ENCODE measurements around the gene APOM. TPM values are rescaled to one million over a fixed set of nuclear protein-coding genes. Genes with fewer than 3 reads are reported as not detected.
A peak's percentile ranks its signal among the peaks of the same experiment; 100 is the strongest.

Gene APOM
- total RNA-seq, 2 experiments from 2014 or later: 1.9 to 3.7 TPM

DNA sequence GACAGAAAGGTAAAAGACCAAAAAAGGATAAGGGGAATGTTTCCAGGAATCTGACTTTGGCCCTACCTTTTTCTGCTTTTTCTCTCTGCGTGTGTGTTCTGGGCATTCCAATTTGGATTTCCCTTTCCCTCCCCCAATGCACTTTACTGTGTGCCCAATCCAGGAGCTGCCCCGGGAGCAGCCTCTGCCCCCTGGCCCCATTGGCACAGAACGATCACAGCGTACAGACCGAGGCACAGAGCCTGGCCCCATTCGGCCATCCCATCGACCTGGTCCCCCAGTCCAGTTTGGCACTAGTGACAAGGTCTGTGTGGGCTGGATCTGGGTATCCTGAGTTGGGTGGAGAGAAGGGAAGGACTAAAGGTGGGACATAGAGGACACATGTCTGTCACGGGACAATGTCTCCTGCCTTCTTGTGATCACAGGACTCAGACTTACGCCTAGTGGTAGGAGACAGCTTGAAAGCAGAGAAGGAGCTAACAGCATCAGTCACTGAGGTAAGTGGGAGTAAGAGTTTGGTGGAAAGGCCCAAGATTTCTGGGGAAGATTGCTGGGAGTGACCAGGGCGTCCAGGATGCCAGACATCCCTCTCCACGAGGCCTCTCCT lies 20.6 kb upstream of the APOM start:
- no peaks in the 10 kb centered on the region for H3K9me3 Mint-ChIP-seq (ENCODE audit: low read depth)
- no peaks in the 10 kb centered on the region for H3K27me3 Mint-ChIP-seq
- no peak for ATAC-seq
- peak overlapping the region; percentile 39 for H3K27ac Mint-ChIP-seq
- CTCF ChIA-PET: interaction anchor here (1.0 to 1.7 kb wide), 3 partner anchors 15 to 36 kb away, joined by 3 read pairs; no protein-coding TSS in a partner anchor
- no peak for DNase-seq
- no peak overlapping the region for H3K4me3 Mint-ChIP-seq
- H3K4me1 Mint-ChIP-seq: peaks cover 6% of the 10 kb centered on the region
- H3K36me3 Mint-ChIP-seq: peaks cover 61% of the 10 kb centered on the region

DNA sequence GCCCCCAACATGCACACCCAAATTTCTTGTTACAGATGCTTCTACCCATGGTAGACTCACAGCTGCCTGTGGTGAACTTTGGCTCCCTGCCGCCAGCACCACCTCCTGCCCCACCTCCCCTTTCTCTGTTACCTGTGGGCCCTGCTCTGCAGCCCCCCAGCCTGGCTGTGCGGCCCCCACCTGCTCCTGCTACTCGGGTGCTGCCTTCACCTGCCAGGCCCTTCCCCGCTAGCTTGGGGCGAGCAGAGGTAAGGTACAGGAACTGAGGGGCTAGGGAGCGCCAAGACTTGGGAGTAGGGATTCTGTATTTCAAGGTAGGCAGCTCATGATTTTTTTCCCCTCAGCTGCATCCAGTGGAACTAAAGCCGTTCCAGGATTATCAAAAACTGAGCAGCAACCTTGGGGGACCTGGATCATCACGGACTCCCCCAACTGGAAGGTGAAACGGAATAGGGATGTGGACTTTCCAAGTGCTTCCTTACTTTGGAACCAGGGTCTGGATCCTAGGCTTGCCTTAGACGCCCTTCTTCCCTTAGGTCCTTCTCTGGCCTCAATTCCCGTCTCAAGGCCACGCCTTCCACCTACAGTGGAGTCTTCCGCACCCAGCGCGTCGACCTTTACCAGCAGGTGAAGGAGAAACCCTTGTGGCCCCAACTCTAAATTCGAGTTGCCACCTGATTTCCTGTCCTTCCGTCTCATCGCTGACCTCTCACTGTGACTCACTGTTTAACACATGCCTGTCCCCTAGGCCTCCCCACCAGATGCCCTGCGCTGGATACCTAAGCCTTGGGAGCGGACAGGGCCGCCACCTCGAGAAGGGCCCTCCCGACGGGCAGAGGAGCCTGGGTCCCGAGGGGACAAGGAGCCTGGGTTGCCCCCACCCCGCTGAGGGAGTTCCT lies 18.7 kb upstream of the APOM start:
- DNase-seq: no peak
- peaks cover 49% of the 10 kb centered on the region for H3K36me3 Mint-ChIP-seq
- no peak overlapping the region for H3K4me3 Mint-ChIP-seq
- no peaks in the 10 kb centered on the region for H3K27me3 Mint-ChIP-seq
- H3K27ac Mint-ChIP-seq: no peak overlapping the region
- H3K4me1 Mint-ChIP-seq: peaks cover 6% of the 10 kb centered on the region
- no peaks in the 10 kb centered on the region for H3K9me3 Mint-ChIP-seq (ENCODE audit: low read depth)
- CTCF ChIA-PET: interaction anchor here (1.3 kb wide), 1 partner anchor 10 kb away, joined by 3 read pairs; no protein-coding TSS in a partner anchor
- no peak for ATAC-seq

GRCh38 chr6:31639043-31639442 lies 16.7 kb upstream of the APOM start:
- peaks cover 41% of the 10 kb centered on the region for H3K36me3 Mint-ChIP-seq
- CTCF ChIA-PET: interaction anchor here (1.1 to 1.4 kb wide), 2 partner anchors 12 to 41 kb away, joined by 4 to 5 read pairs; no protein-coding TSS in a partner anchor
- H3K4me3 Mint-ChIP-seq: no peak overlapping the region
- no peaks in the 10 kb centered on the region for H3K27me3 Mint-ChIP-seq
- ATAC-seq (no peak), DNase-seq (no peak)
- H3K9me3 Mint-ChIP-seq (ENCODE audit: low read depth): no peaks in the 10 kb centered on the region
- H3K27ac Mint-ChIP-seq: no peak overlapping the region
- H3K4me1 Mint-ChIP-seq: peaks cover 2% of the 10 kb centered on the region

DNA sequence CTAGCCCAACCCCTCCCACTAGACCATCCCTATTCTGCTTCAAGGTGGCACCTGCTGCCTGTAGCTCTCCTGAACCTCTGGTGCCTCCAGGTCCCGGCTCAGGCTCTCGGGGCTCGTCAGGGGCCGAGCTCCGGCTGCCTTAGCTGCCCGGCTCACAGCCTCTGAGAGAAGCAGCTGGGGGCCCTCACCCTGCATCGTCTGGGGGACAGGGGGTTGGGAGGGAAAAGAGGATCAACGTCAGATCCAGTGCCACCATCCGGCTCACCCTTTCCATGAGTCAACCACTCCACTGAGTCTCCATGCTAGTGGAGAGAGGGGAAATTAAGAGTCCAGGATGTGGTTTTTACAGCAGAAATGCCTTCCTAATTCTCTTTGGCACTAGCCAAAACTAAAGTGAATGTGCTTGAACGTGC lies 16.2 kb upstream of the APOM start:
- Mint-ChIP-seq H3K4me1 (peaks cover 2% of the 10 kb centered on the region), H3K9me3 (ENCODE audit: low read depth) (no peaks in the 10 kb centered on the region), H3K27me3 (no peaks in the 10 kb centered on the region), H3K27ac (peak overlapping the region; percentile 34), H3K36me3 (peaks cover 39% of the 10 kb centered on the region), H3K4me3 (no peak overlapping the region)
- no peak for ATAC-seq
- DNase-seq: no peak
- CTCF ChIA-PET: interaction anchor here (1.4 kb wide), 1 partner anchor 12 kb away, joined by 5 read pairs; no protein-coding TSS in a partner anchor

DNA sequence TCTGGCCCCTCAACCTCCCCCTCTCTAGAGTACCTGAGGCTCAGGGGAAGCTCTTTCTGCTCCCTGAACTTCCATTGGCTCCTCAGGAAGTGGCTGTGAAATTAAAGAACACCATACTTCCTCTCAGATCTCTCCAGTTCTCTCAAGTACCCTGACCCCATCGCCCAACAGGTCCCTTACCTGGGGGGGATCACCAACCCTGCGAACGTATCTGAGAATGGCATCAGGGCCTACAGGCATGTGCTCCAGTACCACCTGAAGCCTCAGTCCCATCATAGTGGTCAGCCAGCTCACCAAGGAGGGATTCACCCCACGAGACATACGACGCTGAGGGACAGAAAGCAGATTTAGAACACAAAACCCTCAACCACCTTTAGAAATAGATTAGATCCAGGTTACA lies 15.1 kb upstream of the APOM start:
- peaks cover 42% of the 10 kb centered on the region for H3K36me3 Mint-ChIP-seq
- no peak overlapping the region for H3K27ac Mint-ChIP-seq
- CTCF ChIA-PET: no interaction called here
- H3K9me3 Mint-ChIP-seq (ENCODE audit: low read depth): no peaks in the 10 kb centered on the region
- ATAC-seq: no peak
- no peak for DNase-seq
- no peak overlapping the region for H3K4me3 Mint-ChIP-seq
- H3K4me1 Mint-ChIP-seq: peaks cover 6% of the 10 kb centered on the region
- H3K27me3 Mint-ChIP-seq: no peaks in the 10 kb centered on the region

GRCh38 chr6:31641370-31641769 lies 14.3 kb upstream of the APOM start:
- H3K4me3 Mint-ChIP-seq: no peak overlapping the region
- CTCF ChIA-PET: no interaction called here
- H3K27me3 Mint-ChIP-seq: no peaks in the 10 kb centered on the region
- peaks cover 40% of the 10 kb centered on the region for H3K36me3 Mint-ChIP-seq
- peaks cover 6% of the 10 kb centered on the region for H3K4me1 Mint-ChIP-seq
- no peak overlapping the region for H3K27ac Mint-ChIP-seq
- H3K9me3 Mint-ChIP-seq (ENCODE audit: low read depth): no peaks in the 10 kb centered on the region
- DNase-seq (no peak), ATAC-seq (no peak)

DNA sequence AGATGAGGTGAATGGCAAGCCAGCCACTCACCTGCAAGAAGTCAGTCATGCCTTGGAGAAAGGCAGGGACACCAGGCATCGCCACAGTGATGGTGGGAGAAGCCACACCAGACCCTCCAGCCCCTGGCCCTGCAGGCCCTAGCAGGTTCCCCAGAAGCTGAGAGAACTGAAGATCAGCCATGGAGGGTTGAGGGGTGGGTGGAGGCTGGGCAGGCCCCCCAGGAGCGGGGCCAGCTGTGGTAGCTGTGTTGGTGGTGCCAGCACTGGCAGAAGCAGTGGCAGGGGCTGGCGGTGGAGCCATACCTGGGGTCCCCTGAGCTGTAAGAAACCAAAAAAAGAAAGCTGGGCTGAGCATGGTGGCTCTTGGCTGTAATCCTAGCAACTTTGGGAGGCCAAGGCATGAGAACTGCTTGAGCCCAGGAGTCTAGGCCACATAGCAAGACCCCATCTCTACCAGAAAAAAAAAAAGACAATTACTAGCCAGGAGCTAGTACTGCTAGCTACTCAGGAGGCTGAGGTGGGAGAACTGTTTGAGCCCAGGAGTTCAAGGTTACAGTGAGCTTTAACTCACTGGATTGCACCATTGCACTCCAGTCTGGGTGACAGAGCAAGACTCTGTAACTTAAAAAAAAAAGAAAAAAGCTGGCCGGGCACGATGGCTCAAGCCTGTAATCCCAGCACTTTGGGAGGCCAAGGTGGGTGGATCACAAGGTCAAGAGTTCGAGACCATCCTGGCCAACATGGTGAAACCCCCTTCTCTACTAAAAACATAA lies 12.7 kb upstream of the APOM start:
- H3K27ac Mint-ChIP-seq: no peak overlapping the region
- ATAC-seq (no peak), DNase-seq (no peak)
- no peak overlapping the region for H3K4me3 Mint-ChIP-seq
- H3K27me3 Mint-ChIP-seq: no peaks in the 10 kb centered on the region
- CTCF ChIA-PET: interaction anchor here (2.0 kb wide), 1 partner anchor 11 kb away, joined by 4 read pairs; no protein-coding TSS in a partner anchor
- H3K36me3 Mint-ChIP-seq: peaks cover 35% of the 10 kb centered on the region
- no peaks in the 10 kb centered on the region for H3K9me3 Mint-ChIP-seq (ENCODE audit: low read depth)
- peaks cover 6% of the 10 kb centered on the region for H3K4me1 Mint-ChIP-seq

- DNase-seq (no peak), ATAC-seq (no peak)
- Mint-ChIP-seq H3K4me3 (no peak overlapping the region), H3K36me3 (peaks cover 35% of the 10 kb centered on the region), H3K27ac (no peak overlapping the region), H3K4me1 (peaks cover 10% of the 10 kb centered on the region), H3K9me3 (ENCODE audit: low read depth) (no peaks in the 10 kb centered on the region), H3K27me3 (no peaks in the 10 kb centered on the region)
- CTCF ChIA-PET: interaction anchor here (2.0 kb wide), 1 partner anchor 10 kb away, joined by 4 read pairs; no protein-coding TSS in a partner anchor
These were observed 11.8 kb upstream of the APOM start for GRCh38 chr6:31643818-31644454.

GRCh38 chr6:31645325-31645724 lies 10.4 kb upstream of the APOM start:
- CTCF ChIA-PET: no interaction called here
- peaks cover 16% of the 10 kb centered on the region for H3K4me1 Mint-ChIP-seq
- DNase-seq: no peak

DNA sequence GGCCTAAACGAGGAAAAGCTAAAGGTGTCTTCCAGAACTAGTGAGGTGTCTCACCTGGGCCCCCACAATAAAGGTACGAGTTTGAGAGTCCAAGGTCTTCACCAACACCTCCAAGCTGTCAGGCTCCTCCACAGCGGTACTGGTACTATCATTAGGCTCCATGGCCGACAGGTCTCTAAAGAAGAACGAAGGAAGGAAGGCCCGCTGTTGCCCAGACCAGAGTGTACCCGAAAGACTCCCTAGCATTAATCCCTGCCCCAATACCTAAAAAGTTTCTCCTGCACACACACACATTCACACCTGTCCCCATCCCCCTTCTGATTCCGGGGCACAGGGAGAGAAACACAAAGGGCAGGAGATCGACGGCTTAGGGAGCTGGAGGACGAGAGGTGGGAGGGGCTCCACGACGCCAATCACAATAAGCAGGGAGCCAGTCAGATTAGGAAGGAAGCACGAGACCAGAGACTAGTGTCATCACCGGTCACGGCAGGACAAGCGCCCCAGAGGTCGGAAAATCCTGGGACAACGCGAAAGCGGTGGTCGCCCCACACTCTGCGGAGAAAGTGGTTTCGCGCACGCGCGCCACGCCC lies 4.0 kb upstream of the APOM start:
- ATAC-seq (peak; percentile 56), DNase-seq (peak; percentile 83)
- H3K4me3 Mint-ChIP-seq: peak overlapping the region; percentile 89
- H3K4me1 Mint-ChIP-seq: peaks cover 51% of the 10 kb centered on the region
- H3K36me3 Mint-ChIP-seq: peaks cover 32% of the 10 kb centered on the region
- H3K27me3 Mint-ChIP-seq: no peaks in the 10 kb centered on the region
- no peaks in the 10 kb centered on the region for H3K9me3 Mint-ChIP-seq (ENCODE audit: low read depth)
- peak overlapping the region; percentile 96 for H3K27ac Mint-ChIP-seq
- CTCF ChIA-PET: interaction anchor here (0.6 to 5.6 kb wide), 14 partner anchors 9 to 211 kb away, joined by 3 to 39 read pairs (median 4); partner anchors contain the start of genes C6orf47, GPANK1, LY6G5B and NCR3

More at GRCh38 chr6:31645325-31645724, 10.4 kb upstream of the APOM start:
- Mint-ChIP-seq H3K27me3 (no peaks in the 10 kb centered on the region), H3K9me3 (ENCODE audit: low read depth) (no peaks in the 10 kb centered on the region), H3K27ac (peak overlapping the region; percentile 3), H3K4me3 (no peak overlapping the region), H3K36me3 (peaks cover 35% of the 10 kb centered on the region)
- no peak for ATAC-seq

GRCh38 chr6:31652925-31653724 lies 2.6 kb upstream of the APOM start:
- Mint-ChIP-seq H3K4me1 (peaks cover 62% of the 10 kb centered on the region), H3K27me3 (no peaks in the 10 kb centered on the region)

More at GRCh38 chr6:31652925-31653724, 2.6 kb upstream of the APOM start:
- H3K36me3 Mint-ChIP-seq: peaks cover 34% of the 10 kb centered on the region
- peak overlapping the region; percentile 89 for H3K4me3 Mint-ChIP-seq
- peak; percentile 74 for ATAC-seq
- CTCF ChIA-PET: interaction anchor here (0.7 to 5.6 kb wide), 20 partner anchors 8 to 270 kb away, joined by 3 to 39 read pairs (median 4); partner anchors contain the start of genes ABHD16A, C6orf47, GPANK1 and LY6G5B
- H3K9me3 Mint-ChIP-seq (ENCODE audit: low read depth): no peaks in the 10 kb centered on the region
- peak; percentile 94 for DNase-seq
- H3K27ac Mint-ChIP-seq: peak overlapping the region; percentile 96
